ENCODE data around the gene TMEM176B. TPM values are rescaled to one million over a fixed set of nuclear protein-coding genes. Genes with fewer than 3 reads are reported as not detected.
A peak's percentile ranks its signal among the peaks of the same experiment; 100 is the strongest.

The TMEM176B gene
- total and polyA plus RNA-seq, 2 of the 13 experiments (the other 11 are each of a cell fraction or from before 2014, with no cell fraction given) = not detected

- TF ChIP-seq ZNF772 (CRISPR knock-in tag; IDR thresholded peaks at IDR 0.05) (peak; percentile 82; the same call in 1 of the 2 replicates), SPEN (CRISPR knock-in tag; IDR thresholded peaks at IDR 0.05; ENCODE audit: low read depth) (peak; percentile 72), ZNF543 (CRISPR knock-in tag; IDR thresholded peaks at IDR 0.05) (peak; percentile 56; the same call in 1 of the 2 replicates), SALL2 (CRISPR knock-in tag; IDR thresholded peaks at IDR 0.05) (peak; percentile 28; the same call in 1 of the 2 replicates)
Observed at GRCh38 chr7:150807616-150808438, 7.7 kb upstream of the TMEM176B start (continued).

- H2AFZ ChIP-seq (ENCODE audit: low read length) = no peak overlapping the region
- H3K27ac ChIP-seq (ENCODE audit: extremely low read length, insufficient read depth, low read length) = no peak overlapping the region
- ChIA-PET POLR2A (no interaction called here), CTCF (ENCODE audit: low intra/inter-chr PET ratio, low total read pairs) (no interaction called here)
- no TSS peak for BruUV-seq (replicated peaks)
- H3K4me3 ChIP-seq (replicated peaks in 1 of 3; ENCODE audit: insufficient read depth in 1 of 3, low read depth in 2 of 3, low read length in 3 of 3) = no peak overlapping the region
- FAIRE-seq (no peak), ATAC-seq (no peak), DNase-seq (ENCODE audit: low spot score) (peak; percentile 11)
- no peaks in the 10 kb centered on the region for H4K20me1 ChIP-seq (ENCODE audit: insufficient read depth, low read length)
- peaks cover 19% of the 10 kb centered on the region; the same call in 1 of the 2 replicates for H3K9me3 ChIP-seq (ENCODE audit: low read length)
- intact Hi-C loops (cut with micrococcal nuclease; ENCODE audit: unreplicated experiment) = no loop called here
- H3K9ac ChIP-seq (ENCODE audit: insufficient read depth, low read depth, low read length) = no peak overlapping the region
- in situ Hi-C loops (cut with HindIII; ENCODE audit: extremely low pct_ligation_motif_present, low pct_unique_long_range_greater_than_20kb) = no loop called here
- TF ChIP-seq ZNF446 (CRISPR knock-in tag; IDR thresholded peaks at IDR 0.05) (no peak), ZNF567 (CRISPR knock-in tag; IDR thresholded peaks at IDR 0.05; ENCODE audit: borderline replicate concordance) (no peak), ZBTB43 (CRISPR knock-in tag; conservative IDR thresholded peaks at IDR 0.05) (no peak)
- no peaks in the 10 kb centered on the region for H3K36me3 ChIP-seq (replicated peaks in 1 of 2; ENCODE audit: control insufficient read depth in 1 of 2, insufficient read depth in 2 of 2, low read length in 2 of 2)
- WGBS (ENCODE audit: low lambda C conversion rate) = 51% methylated on average over 2 of the region's 2 CpGs
- peaks cover 0 to 8% of the 10 kb centered on the region in 2 experiments; a peak in 3 of 5 replicates for H3K27me3 ChIP-seq (ENCODE audit: control insufficient read depth in 1 of 2, insufficient read depth in 2 of 2, low read length in 2 of 2)
- no peaks in the 10 kb centered on the region for H3K79me2 ChIP-seq (ENCODE audit: insufficient read depth, low read length)
- no peak overlapping the region for H3K4me2 ChIP-seq (ENCODE audit: low read depth, low read length)
- peaks cover 19% of the 10 kb centered on the region for H3K4me1 ChIP-seq (ENCODE audit: insufficient read depth, low read length)
Observed at GRCh38 chr7:150806863-150807262, 6.7 kb upstream of the TMEM176B start.
